HG03565 (cell line): Measurements from ENCODE around the gene IFNGR2.

Source experiments
- ATAC-seq: cut with Tn5 transposase; IDR thresholded peaks from one replicate; pipeline ENCODE4 v1.9.1; 2021; ENCODE audit warnings: mild to moderate bottlenecking, moderate library complexity; ENCODE audit not compliant: unreplicated experiment

The IFNGR2 gene

GRCh38 chr21:33479679-33480480 lies 76.7 kb downstream of the IFNGR2 start, which contains the start of gene TMEM50B:
Gene TMEM50B (minus strand): TSS chr21:33479974. CDS start chr21:33468885, 11,089 bp downstream.
- peak; percentile 83 for ATAC-seq

GRCh38 chr21:33480481-33481103 lies 77.4 kb downstream of the IFNGR2 start:
- ATAC-seq: no peak

- no peak for ATAC-seq
These were observed 78.2 kb downstream of the IFNGR2 start for GRCh38 chr21:33481314-33481943.
